HG02943 (cell line): ENCODE data around the gene ALPK3.

Experiments
- ATAC-seq: cut with Tn5 transposase; IDR thresholded peaks from one replicate; pipeline ENCODE4 v1.9.1; 2021; ENCODE audit warnings: mild to moderate bottlenecking, low read depth, moderate library complexity; ENCODE audit not compliant: unreplicated experiment

Gene ALPK3

GRCh38 chr15:84823282-84823878 is 6.2 kb downstream of the ALPK3 start:
- ATAC-seq = no peak

- ATAC-seq = no peak
Observed at GRCh38 chr15:84824260-84825007, 7.3 kb downstream of the ALPK3 start.

- no peak for ATAC-seq
Observed at GRCh38 chr15:84826369-84826823, 9.2 kb downstream of the ALPK3 start.

GRCh38 chr15:84827246-84827645 is 10.1 kb downstream of the ALPK3 start:
- ATAC-seq = no peak

- ATAC-seq = no peak
Observed at GRCh38 chr15:84828086-84828908, 11.1 kb downstream of the ALPK3 start.

- no peak for ATAC-seq
Observed at GRCh38 chr15:84829428-84829827, 12.3 kb downstream of the ALPK3 start.

- ATAC-seq = no peak
Observed at GRCh38 chr15:84830036-84830435, 12.9 kb downstream of the ALPK3 start.

- no peak for ATAC-seq
Observed at GRCh38 chr15:84831028-84831427, 13.9 kb downstream of the ALPK3 start.

GRCh38 chr15:84831613-84832012 is 14.5 kb downstream of the ALPK3 start:
- no peak for ATAC-seq

GRCh38 chr15:84832448-84833040 is 15.4 kb downstream of the ALPK3 start:
- no peak for ATAC-seq

- ATAC-seq = no peak
Observed at GRCh38 chr15:84833447-84834228, 16.5 kb downstream of the ALPK3 start.

- ATAC-seq = no peak
Observed at GRCh38 chr15:84834229-84834955, 17.2 kb downstream of the ALPK3 start.

GRCh38 chr15:84834969-84835368 is 17.8 kb downstream of the ALPK3 start:
- ATAC-seq = no peak

GRCh38 chr15:84835661-84836337 is 18.6 kb downstream of the ALPK3 start:
- no peak for ATAC-seq

GRCh38 chr15:84836844-84837243 is 19.7 kb downstream of the ALPK3 start:
- no peak for ATAC-seq

- ATAC-seq = no peak
Observed at GRCh38 chr15:84839714-84840113, 22.6 kb downstream of the ALPK3 start.

GRCh38 chr15:84840255-84840654 is 23.1 kb downstream of the ALPK3 start:
- ATAC-seq = no peak

GRCh38 chr15:84840741-84841429 is 23.7 kb downstream of the ALPK3 start:
- no peak for ATAC-seq
